Smooth muscle cell (in vitro differentiated cells): ENCODE data around the gene PRKG1. TPM values are rescaled to one million over a fixed set of nuclear protein-coding genes. Genes with fewer than 3 reads are reported as not detected.

ENCODE experiments used
- DNase-seq: peaks from one replicate; lab custom pipeline; 2025; ENCODE audit not compliant: unreplicated experiment; lab: John Stamatoyannopoulos, UW
- H2AFZ ChIP-seq: fragments of 200-600 bp; sonication (generic); 2 replicates; pipeline ENCODE4 v1.6.0; 2016; ENCODE audit warnings: antibody characterized with exemption, low read depth, mild to moderate bottlenecking
- H3F3A ChIP-seq: fragments of 200-600 bp; sonication (generic); 2 replicates; pipeline ENCODE4 v1.6.0; 2017; ENCODE audit warnings: antibody characterized with exemption, low read depth
- H3K27ac ChIP-seq: fragments of 200-600 bp; sonication (generic); 2 replicates; pipeline ENCODE4 v1.5.1; 2016; ENCODE audit warnings: low read depth, mild to moderate bottlenecking
- H3K27me3 ChIP-seq: fragments of 200-600 bp; sonication (generic); 2 replicates; pipeline ENCODE4 v1.6.1; 2016; ENCODE audit warnings: low read depth, mild to moderate bottlenecking
- H3K36me3 ChIP-seq: fragments of 200-600 bp; sonication (generic); 2 replicates; pipeline ENCODE4 v1.5.1; 2016; ENCODE audit warnings: low read depth
- H3K4me1 ChIP-seq: fragments of 200-600 bp; sonication (generic); 2 replicates; pipeline ENCODE4 v1.5.1; 2016; ENCODE audit warnings: low read depth
- H3K4me2 ChIP-seq: fragments of 200-600 bp; sonication (generic); 2 replicates; pipeline ENCODE4 v1.6.0; 2016; ENCODE audit warnings: mild to moderate bottlenecking
- H3K4me3 ChIP-seq: fragments of 200-600 bp; sonication (generic); 2 replicates; pipeline ENCODE4 v1.5.1; 2016; ENCODE audit warnings: mild to moderate bottlenecking
- H3K79me2 ChIP-seq: fragments of 200-600 bp; sonication (generic); 2 replicates; pipeline ENCODE4 v1.6.0; 2016; ENCODE audit warnings: low read depth, mild to moderate bottlenecking
- H3K9ac ChIP-seq: fragments of 200-600 bp; sonication (generic); 2 replicates; pipeline ENCODE4 v1.6.0; 2016; ENCODE audit warnings: low read depth
- H3K9me3 ChIP-seq: fragments of 200-600 bp; sonication (generic); replicated peaks from 2 replicates; pipeline ENCODE4 v1.5.1; 2016; ENCODE audit warnings: low read depth
- H4K20me1 ChIP-seq: fragments of 200-600 bp; sonication (generic); 2 replicates; pipeline ENCODE4 v1.6.0; 2016; ENCODE audit warnings: low read depth
- WGBS: methylation state at CpG from one replicate; pipeline ENCODE4 v1.1.7; 2016; ENCODE audit warnings: low lambda C conversion rate; 5-methylcytosine and 5-hydroxymethylcytosine counted together
- polyA plus RNA-seq: library from polyadenylated mRNA; unstranded; fragments of >200 nt; fragmentation: Nextera tagmentation; extraction: Ambion mirVana; gene quantifications from 2 replicates; pipeline ENCODE4 v1.2.1, GENCODE V29; 2016
- total RNA-seq: library from RNA; depleted of rRNA; stranded (reverse); fragments of >200 nt; gene quantifications from 2 replicates; pipeline ENCODE4 v1.2.3, GENCODE V29; 2014
- TF ChIP-seq, protein P1 (sequence below): fragments of 200-600 bp; sonication (generic); IDR thresholded peaks from 2 replicates; pipeline ENCODE4 v1.5.1; 2017; ENCODE audit warnings: borderline replicate concordance, mild to moderate bottlenecking, antibody characterized with exemption; ENCODE audit not compliant: insufficient read depth, poor library complexity, severe bottlenecking

PRKG1 gene
- total and polyA plus RNA-seq, 2 experiments from 2014 or later: 7.2 to 13.4 TPM

GRCh38 chr10:51503378-51503777 is 429.1 kb downstream of the PRKG1 start:
- H3K9ac ChIP-seq: no peak overlapping the region
- H2AFZ ChIP-seq: no peak overlapping the region
- no peaks in the 10 kb centered on the region for H3K27me3 ChIP-seq
- WGBS: 74% methylated on average over 1 of the region's 1 CpG
- H3K4me3 ChIP-seq: no peak overlapping the region
- H3F3A ChIP-seq: no peaks in the 10 kb centered on the region
- TF ChIP-seq, protein P1, sequence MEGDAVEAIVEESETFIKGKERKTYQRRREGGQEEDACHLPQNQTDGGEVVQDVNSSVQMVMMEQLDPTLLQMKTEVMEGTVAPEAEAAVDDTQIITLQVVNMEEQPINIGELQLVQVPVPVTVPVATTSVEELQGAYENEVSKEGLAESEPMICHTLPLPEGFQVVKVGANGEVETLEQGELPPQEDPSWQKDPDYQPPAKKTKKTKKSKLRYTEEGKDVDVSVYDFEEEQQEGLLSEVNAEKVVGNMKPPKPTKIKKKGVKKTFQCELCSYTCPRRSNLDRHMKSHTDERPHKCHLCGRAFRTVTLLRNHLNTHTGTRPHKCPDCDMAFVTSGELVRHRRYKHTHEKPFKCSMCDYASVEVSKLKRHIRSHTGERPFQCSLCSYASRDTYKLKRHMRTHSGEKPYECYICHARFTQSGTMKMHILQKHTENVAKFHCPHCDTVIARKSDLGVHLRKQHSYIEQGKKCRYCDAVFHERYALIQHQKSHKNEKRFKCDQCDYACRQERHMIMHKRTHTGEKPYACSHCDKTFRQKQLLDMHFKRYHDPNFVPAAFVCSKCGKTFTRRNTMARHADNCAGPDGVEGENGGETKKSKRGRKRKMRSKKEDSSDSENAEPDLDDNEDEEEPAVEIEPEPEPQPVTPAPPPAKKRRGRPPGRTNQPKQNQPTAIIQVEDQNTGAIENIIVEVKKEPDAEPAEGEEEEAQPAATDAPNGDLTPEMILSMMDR: no peak
- H3K79me2 ChIP-seq: no peaks in the 10 kb centered on the region
- DNase-seq: no peak
- no peaks in the 10 kb centered on the region for H3K36me3 ChIP-seq
- no peak overlapping the region for H3K27ac ChIP-seq
- H3K4me1 ChIP-seq: no peaks in the 10 kb centered on the region
- H3K4me2 ChIP-seq: no peak overlapping the region
- no peaks in the 10 kb centered on the region for H4K20me1 ChIP-seq
- no peaks in the 10 kb centered on the region for H3K9me3 ChIP-seq

- WGBS: 97% methylated on average over 3 of the region's 3 CpGs
- TF ChIP-seq, protein P1: no peak
- Histone ChIP-seq H3K4me3 (no peak overlapping the region), H3F3A (no peaks in the 10 kb centered on the region), H2AFZ (no peak overlapping the region), H3K4me1 (no peaks in the 10 kb centered on the region), H3K79me2 (no peaks in the 10 kb centered on the region), H3K27ac (no peak overlapping the region), H3K36me3 (no peaks in the 10 kb centered on the region), H3K9ac (no peak overlapping the region), H3K9me3 (no peaks in the 10 kb centered on the region), H3K27me3 (no peaks in the 10 kb centered on the region), H4K20me1 (no peaks in the 10 kb centered on the region), H3K4me2 (no peak overlapping the region)
- no peak for DNase-seq
Measured at GRCh38 chr10:51507476-51507875, 433.2 kb downstream of the PRKG1 start.

DNA sequence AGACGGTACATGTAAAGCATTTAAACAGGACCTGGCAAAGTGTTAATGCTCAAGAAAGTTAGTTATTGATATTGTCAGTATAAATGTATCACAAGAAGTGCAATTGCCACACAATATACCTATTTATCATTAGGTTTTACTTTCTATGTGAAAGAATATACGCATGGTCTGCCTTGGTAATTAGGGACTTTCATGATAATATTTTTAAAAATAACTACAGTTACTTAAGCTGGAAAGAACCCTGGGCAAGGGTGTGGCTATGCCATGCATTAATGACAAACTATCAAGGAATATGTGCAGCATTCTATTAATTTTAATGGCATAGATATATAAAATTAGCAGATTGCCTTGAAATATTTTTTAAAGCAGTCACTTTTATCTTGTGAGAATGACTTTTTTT is 433.9 kb downstream of the PRKG1 start:
- no peaks in the 10 kb centered on the region for H3K4me1 ChIP-seq
- no peaks in the 10 kb centered on the region for H3K9me3 ChIP-seq
- TF ChIP-seq, protein P1: no peak
- no peaks in the 10 kb centered on the region for H3K36me3 ChIP-seq
- H2AFZ ChIP-seq: no peak overlapping the region
- no peak overlapping the region for H3K4me2 ChIP-seq
- no peaks in the 10 kb centered on the region for H3K27me3 ChIP-seq
- DNase-seq: no peak
- no peaks in the 10 kb centered on the region for H3K79me2 ChIP-seq
- no peak overlapping the region for H3K4me3 ChIP-seq
- H3F3A ChIP-seq: no peaks in the 10 kb centered on the region
- 90% methylated on average over 2 of the region's 2 CpGs for WGBS
- H3K27ac ChIP-seq: no peak overlapping the region
- no peak overlapping the region for H3K9ac ChIP-seq
- H4K20me1 ChIP-seq: no peaks in the 10 kb centered on the region

GRCh38 chr10:51510231-51510630 is 435.9 kb downstream of the PRKG1 start:
- no peaks in the 10 kb centered on the region for H3K9me3 ChIP-seq
- no peaks in the 10 kb centered on the region for H3F3A ChIP-seq
- no peak overlapping the region for H3K27ac ChIP-seq
- TF ChIP-seq, protein P1: no peak
- H3K4me3 ChIP-seq: no peak overlapping the region
- DNase-seq: no peak
- H4K20me1 ChIP-seq: no peaks in the 10 kb centered on the region
- no peaks in the 10 kb centered on the region for H3K4me1 ChIP-seq
- no peak overlapping the region for H2AFZ ChIP-seq
- no peaks in the 10 kb centered on the region for H3K36me3 ChIP-seq
- H3K4me2 ChIP-seq: no peak overlapping the region
- no peak overlapping the region for H3K9ac ChIP-seq
- 77% methylated on average over 2 of the region's 2 CpGs for WGBS
- no peaks in the 10 kb centered on the region for H3K27me3 ChIP-seq
- no peaks in the 10 kb centered on the region for H3K79me2 ChIP-seq
